SK-N-SH treated with all-trans-retinoic acid at 6 μM for 48 hours (cell line): Measurements from ENCODE around the gene FRMD5.

Experiments
- ATAC-seq: fragments of 200-7000 bp; cut with Tn5 transposase; 3 replicates; pipeline ENCODE4 v1.9.1; 2020; ENCODE audit warnings: mild to moderate bottlenecking, moderate library complexity
- ARNTL ChIP-seq: fragments of 450-650 bp; formaldehyde crosslinking; IDR thresholded peaks from 2 replicates; pipeline ENCODE4 v1.5.0; 2020; ENCODE audit warnings: low read depth, mild to moderate bottlenecking, moderate library complexity, borderline replicate concordance
- BACH2 ChIP-seq: fragments of 250-450 bp; sonication (Bioruptor Pico); IDR thresholded peaks from 2 replicates; pipeline ENCODE4 v1.9.0; 2021; ENCODE audit warnings: mild to moderate bottlenecking, borderline replicate concordance
- CREB5 ChIP-seq: fragments of 250-450 bp; sonication (Bioruptor Pico); IDR thresholded peaks from 2 replicates; pipeline ENCODE4 v1.5.1; 2020; ENCODE audit warnings: low read depth, mild to moderate bottlenecking, moderate library complexity
- CSRNP3 ChIP-seq: fragments of 250-450 bp; sonication (Bioruptor Pico); IDR thresholded peaks from 2 replicates; pipeline ENCODE4 v1.5.1; 2021; ENCODE audit warnings: mild to moderate bottlenecking, moderate library complexity
- ESRRG ChIP-seq: fragments of 250-450 bp; sonication (Bioruptor Pico); IDR thresholded peaks from 2 replicates; pipeline ENCODE4 v1.6.1; 2021; ENCODE audit warnings: mild to moderate bottlenecking
- GLIS3 ChIP-seq: fragments of 250-450 bp; sonication (Bioruptor Pico); IDR thresholded peaks from 2 replicates; pipeline ENCODE4 v1.5.0; 2020; ENCODE audit warnings: mild to moderate bottlenecking, moderate library complexity
- ISL1 ChIP-seq: fragments of 250-450 bp; sonication (Bioruptor Pico); IDR thresholded peaks from 2 replicates; pipeline ENCODE4 v2.1.2; 2022; ENCODE audit warnings: mild to moderate bottlenecking, moderate library complexity
- OSR1 ChIP-seq: fragments of 250-450 bp; sonication (Bioruptor Pico); IDR thresholded peaks from 2 replicates; pipeline ENCODE4 v1.8.0; 2022; ENCODE audit warnings: moderate library complexity, mild to moderate bottlenecking, inconsistent platforms
- PATZ1 ChIP-seq: fragments of 250-450 bp; sonication (Bioruptor Pico); IDR thresholded peaks from 2 replicates; pipeline ENCODE4 v1.8.0; 2020; ENCODE audit warnings: mild to moderate bottlenecking, moderate library complexity, borderline replicate concordance
- POU6F1 ChIP-seq: fragments of 250-450 bp; sonication (Bioruptor Pico); IDR thresholded peaks from 2 replicates; pipeline ENCODE4 v1.8.0; 2021; ENCODE audit warnings: low read depth, mild to moderate bottlenecking, moderate library complexity, borderline replicate concordance
- PPARA ChIP-seq: fragments of 250-450 bp; sonication (Bioruptor Pico); IDR thresholded peaks from 2 replicates; pipeline ENCODE4 v1.5.0; 2020; ENCODE audit warnings: mild to moderate bottlenecking, borderline replicate concordance
- RARB ChIP-seq: fragments of 250-450 bp; sonication (Bioruptor Pico); IDR thresholded peaks from 2 replicates; pipeline ENCODE4 v1.8.0; 2021; ENCODE audit warnings: mild to moderate bottlenecking, moderate library complexity
- SNAI2 ChIP-seq: fragments of 250-450 bp; sonication (Bioruptor Pico); IDR thresholded peaks from 2 replicates; pipeline ENCODE4 v1.5.0; 2020; ENCODE audit warnings: mild to moderate bottlenecking, moderate library complexity
- TCF4 ChIP-seq: fragments of 250-450 bp; sonication (Bioruptor Pico); IDR thresholded peaks from 2 replicates; pipeline ENCODE4 v1.8.0; 2021; ENCODE audit warnings: mild to moderate bottlenecking, moderate library complexity, borderline replicate concordance
- TOX ChIP-seq: fragments of 250-450 bp; sonication (Bioruptor Pico); IDR thresholded peaks from 2 replicates; pipeline ENCODE4 v1.8.0; 2021; ENCODE audit warnings: mild to moderate bottlenecking, moderate library complexity, borderline replicate concordance
- ZC3H10 ChIP-seq: fragments of 250-450 bp; sonication (Bioruptor Pico); IDR thresholded peaks from 2 replicates; pipeline ENCODE4 v1.5.1; 2021; ENCODE audit warnings: mild to moderate bottlenecking, moderate library complexity
- ZFP3 ChIP-seq: fragments of 250-450 bp; sonication (Bioruptor Pico); IDR thresholded peaks from 2 replicates; pipeline ENCODE4 v1.5.0; 2020; ENCODE audit warnings: mild to moderate bottlenecking, moderate library complexity
- ZFP30 ChIP-seq: fragments of 450-650 bp; formaldehyde crosslinking; IDR thresholded peaks from 2 replicates; pipeline ENCODE4 v1.5.0; 2022; ENCODE audit warnings: mild to moderate bottlenecking, moderate library complexity
- ZNF565 ChIP-seq: fragments of 450-650 bp; formaldehyde crosslinking; conservative IDR thresholded peaks from 2 replicates; pipeline ENCODE4 v1.5.0; 2020; ENCODE audit warnings: low read depth, mild to moderate bottlenecking, moderate library complexity
- ZNF70 ChIP-seq: fragments of 450-650 bp; formaldehyde crosslinking; IDR thresholded peaks from 2 replicates; pipeline ENCODE4 v1.5.0; 2020; ENCODE audit warnings: mild to moderate bottlenecking, moderate library complexity
- ZNF8 ChIP-seq: fragments of 450-650 bp; formaldehyde crosslinking; IDR thresholded peaks from 2 replicates; pipeline ENCODE4 v1.5.0; 2020; ENCODE audit warnings: mild to moderate bottlenecking, moderate library complexity

Gene FRMD5

GRCh38 chr15:43903864-43904290 lies 291.2 kb downstream of the FRMD5 start:
- ATAC-seq, result peak; percentile 91
- TF ChIP-seq ESRRG (CRISPR knock-in tag) (no peak), RARB (CRISPR knock-in tag) (no peak), SNAI2 (CRISPR knock-in tag) (no peak), ZNF8 (CRISPR knock-in tag) (no peak), ZFP3 (CRISPR knock-in tag) (no peak), CSRNP3 (CRISPR knock-in tag) (no peak)

DNA sequence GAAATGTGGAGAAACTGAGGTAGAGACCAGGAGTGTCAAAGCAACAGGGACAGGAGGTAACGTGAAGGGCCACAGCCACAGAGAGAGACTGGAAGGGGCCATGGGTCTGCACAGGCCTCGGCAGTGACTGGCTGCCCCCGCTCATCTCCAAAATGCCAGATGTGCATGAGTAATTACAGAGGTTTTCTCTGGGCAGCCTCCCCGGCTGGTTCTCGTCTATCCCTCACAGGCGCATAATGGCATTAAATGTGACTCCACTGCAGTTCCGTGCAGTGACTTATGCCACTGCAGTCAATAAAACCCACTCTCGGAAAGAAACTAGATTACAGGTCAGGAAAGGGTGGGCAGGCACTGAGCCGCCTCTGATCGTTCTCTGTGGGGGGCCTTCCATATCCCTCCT lies 293.6 kb downstream of the FRMD5 start:
- ATAC-seq, result no peak
- TF ChIP-seq ZFP30 (CRISPR knock-in tag) (no peak), TCF4 (CRISPR knock-in tag) (no peak), ISL1 (CRISPR knock-in tag) (no peak), ZFP3 (CRISPR knock-in tag) (no peak), PATZ1 (CRISPR knock-in tag) (no peak), TOX (CRISPR knock-in tag) (no peak), RARB (CRISPR knock-in tag) (no peak), ZNF8 (CRISPR knock-in tag) (no peak), GLIS3 (CRISPR knock-in tag) (no peak), BACH2 (CRISPR knock-in tag) (no peak), ZNF70 (CRISPR knock-in tag) (no peak), ARNTL (CRISPR knock-in tag) (no peak), ZNF565 (CRISPR knock-in tag) (no peak), CREB5 (CRISPR knock-in tag) (no peak), SNAI2 (CRISPR knock-in tag) (no peak), CSRNP3 (CRISPR knock-in tag) (no peak), ZC3H10 (CRISPR knock-in tag) (no peak)

- no peak for TF ChIP-seq POU6F1 (CRISPR knock-in tag)
- TF ChIP-seq ESRRG (CRISPR knock-in tag), result no peak
- no peak for TF ChIP-seq ZFP3 (CRISPR knock-in tag)
- TF ChIP-seq OSR1 (CRISPR knock-in tag), result no peak
- no peak for ATAC-seq
These were observed 294.1 kb downstream of the FRMD5 start for GRCh38 chr15:43900996-43901395.

GRCh38 chr15:43899928-43900327 lies 295.1 kb downstream of the FRMD5 start:
- TF ChIP-seq ZFP30 (CRISPR knock-in tag) (no peak), BACH2 (CRISPR knock-in tag) (no peak), PPARA (CRISPR knock-in tag) (no peak), CREB5 (CRISPR knock-in tag) (no peak), ISL1 (CRISPR knock-in tag) (no peak), SNAI2 (CRISPR knock-in tag) (no peak), OSR1 (CRISPR knock-in tag) (no peak)
- TF ChIP-seq, all 23 proteins: peak for 0
- ATAC-seq, result no peak
